Activated T-cell treated with anti-CD3 and anti-CD28 coated beads for 48 hours (primary cell): ENCODE results near the gene DTNA.
"Not testable (repeated sequence)": the region's sequence is repeated elsewhere in the genome, so short reads cannot be mapped to it uniquely, and the experiment has no call there.

ENCODE experiments used
- DNase-seq: peaks from one replicate; pipeline ENCODE4 v3.0.0-alpha.2; 2020; ENCODE audit warnings: low read depth

Gene DTNA

DNA sequence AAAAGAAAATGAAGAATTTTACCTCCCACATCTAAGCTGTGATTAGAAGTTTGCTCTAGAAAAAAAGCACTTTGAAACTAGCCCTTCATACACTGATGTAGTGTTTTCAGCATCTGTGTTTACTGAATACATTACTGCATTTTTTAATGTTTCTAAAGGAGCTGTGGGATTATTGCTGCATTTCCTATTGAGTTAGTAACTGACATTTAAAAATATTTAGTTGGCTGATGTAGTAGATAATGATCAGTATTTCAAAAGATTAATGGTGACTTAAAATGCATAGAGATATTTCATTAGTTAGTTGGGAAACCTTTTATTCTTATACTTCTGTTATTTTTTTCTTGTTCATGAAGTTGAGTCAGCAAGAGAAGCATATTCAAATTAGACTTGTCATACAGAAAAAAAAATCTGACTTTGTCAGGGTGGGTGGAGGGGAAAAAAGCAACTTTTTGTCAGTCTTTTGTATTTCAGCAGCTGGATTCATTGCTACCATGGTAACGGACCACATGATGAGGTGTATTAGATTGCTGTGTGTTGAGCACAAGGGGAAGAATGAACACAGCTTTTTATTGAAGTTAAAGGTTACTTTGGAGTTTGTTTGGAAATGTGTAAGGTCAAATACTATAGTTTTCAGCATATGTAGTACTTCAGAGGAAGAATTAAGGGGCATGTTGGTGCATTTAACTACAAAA is at the start of gene DTNA:
DTNA (plus strand) TSS at position 549 of the 692 bp plus-strand sequence. CDS start 45,679 bp downstream, outside the sequence.
- no peak for DNase-seq

DNA sequence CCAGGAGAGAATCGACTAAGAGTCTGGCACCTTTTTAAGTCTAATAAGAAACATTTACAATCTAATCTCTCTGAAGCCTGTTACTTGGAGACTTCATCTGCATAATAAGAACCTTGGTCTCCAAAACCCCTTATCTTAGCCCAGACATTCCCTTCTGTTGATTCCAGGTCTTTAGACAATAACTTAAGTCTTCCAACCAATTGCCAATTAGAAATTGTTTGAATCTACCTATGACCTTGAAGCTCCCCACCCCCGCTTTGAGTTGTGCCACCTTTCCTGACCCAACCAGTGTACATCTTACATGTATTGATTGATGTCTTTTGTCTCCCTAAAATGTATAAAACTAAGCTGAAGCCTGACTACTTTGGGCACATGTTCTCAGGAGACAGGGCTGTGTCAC is 49.5 kb upstream of the DTNA start:
- DNase-seq = no peak

DNA sequence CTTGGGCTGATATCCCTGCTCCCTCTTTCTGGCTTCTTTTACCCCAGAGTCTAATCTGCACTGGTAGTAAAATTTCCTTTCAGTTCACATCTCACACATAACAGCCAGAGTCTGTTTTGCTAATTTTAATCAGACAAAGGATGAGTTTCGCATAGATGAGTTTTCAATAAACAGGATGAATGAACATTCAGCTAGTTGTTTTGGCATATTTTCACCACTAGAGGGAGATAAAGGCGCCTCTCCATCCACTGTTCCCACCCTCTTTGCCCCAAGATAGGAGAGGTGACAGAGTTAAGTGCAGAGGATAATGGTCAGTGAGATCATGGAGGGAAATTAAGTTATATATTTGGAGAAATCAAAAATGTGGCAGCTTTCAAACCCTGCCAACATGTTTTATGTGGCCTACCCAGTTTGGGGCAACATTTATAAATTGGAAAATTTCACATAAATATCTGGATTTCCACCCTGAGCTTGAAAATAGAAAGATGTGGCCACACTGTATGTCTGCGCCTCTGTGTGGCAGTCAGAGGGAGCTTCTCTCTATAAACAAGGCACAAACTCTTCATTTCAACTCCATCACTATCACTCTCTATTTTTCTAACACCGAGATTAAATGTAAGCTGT is 48.5 kb upstream of the DTNA start:
- DNase-seq = no peak

DNA sequence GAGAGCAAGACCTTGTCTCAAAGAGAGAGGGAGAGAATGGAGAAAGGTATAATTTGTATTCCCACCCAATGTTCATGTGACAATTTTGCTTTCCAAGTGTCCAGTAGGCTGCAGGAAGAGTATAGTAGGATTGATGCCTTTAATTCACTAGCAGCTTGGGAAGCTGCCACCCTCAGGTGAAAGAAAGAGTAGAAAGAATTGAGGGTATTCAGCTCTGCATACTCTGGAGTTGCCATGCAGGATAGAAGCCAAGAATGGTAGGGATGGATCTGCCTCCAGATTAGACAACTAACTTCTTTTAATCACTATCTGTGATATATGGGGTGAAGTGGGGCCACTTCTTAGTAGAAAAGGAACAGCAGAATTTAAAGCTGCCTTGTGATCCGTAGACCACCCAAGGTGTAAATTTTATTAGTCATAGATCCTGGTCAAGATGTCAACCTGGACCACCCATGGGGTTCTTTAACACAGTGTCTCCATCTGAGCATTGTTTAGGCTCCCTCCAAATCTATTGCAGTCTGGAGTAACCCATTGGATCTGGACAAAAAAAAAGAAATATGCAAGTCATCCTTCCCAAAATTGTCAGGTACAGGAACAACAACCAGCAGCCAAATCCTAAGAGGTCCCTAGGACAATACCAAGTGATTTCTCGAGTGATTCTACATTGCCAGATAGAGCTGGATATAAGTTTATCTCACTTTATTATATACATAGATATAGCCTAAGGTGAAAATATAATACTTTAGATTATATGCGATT is 33.1 kb upstream of the DTNA start:
- DNase-seq = no peak

DNA sequence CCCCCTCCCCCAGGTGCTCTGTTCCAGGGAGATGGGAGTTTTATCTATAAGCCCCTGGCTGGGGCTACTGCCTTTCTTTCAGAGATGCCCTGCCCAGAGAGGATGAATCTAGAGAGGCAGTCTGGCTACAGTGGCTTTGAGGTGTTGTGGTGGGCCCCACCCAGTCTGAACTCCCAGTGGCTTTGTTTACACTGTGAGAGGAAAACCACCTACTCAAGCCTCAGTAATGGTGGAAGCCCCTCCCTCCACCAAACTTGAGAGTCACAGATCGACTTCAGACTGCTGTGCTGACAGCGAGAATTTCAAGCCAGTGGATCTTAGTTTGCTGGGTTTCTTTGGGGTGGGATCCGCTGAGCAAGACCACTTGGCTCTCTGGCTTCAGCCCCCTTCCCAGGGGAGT is 20.3 kb upstream of the DTNA start:
- not testable (repeated sequence) for DNase-seq

DNA sequence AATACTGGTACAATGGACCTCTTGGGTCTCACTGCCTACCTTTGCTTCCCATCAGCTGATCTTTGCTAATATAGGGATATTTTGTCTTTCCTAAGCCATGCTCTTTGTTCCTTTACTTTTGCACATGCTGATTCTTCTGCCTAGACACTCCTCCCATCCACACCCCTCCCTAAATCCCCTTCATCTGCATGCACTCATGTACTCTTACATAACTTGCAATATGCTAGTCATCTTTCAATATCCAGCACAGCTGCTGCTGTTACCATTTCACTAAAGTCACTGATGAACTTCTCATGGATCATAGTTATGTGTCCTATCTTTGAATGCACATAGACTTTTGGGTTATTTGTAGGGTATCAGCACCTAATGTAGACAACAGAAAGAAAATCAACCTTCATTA is 18.5 kb upstream of the DTNA start:
- no peak for DNase-seq

DNA sequence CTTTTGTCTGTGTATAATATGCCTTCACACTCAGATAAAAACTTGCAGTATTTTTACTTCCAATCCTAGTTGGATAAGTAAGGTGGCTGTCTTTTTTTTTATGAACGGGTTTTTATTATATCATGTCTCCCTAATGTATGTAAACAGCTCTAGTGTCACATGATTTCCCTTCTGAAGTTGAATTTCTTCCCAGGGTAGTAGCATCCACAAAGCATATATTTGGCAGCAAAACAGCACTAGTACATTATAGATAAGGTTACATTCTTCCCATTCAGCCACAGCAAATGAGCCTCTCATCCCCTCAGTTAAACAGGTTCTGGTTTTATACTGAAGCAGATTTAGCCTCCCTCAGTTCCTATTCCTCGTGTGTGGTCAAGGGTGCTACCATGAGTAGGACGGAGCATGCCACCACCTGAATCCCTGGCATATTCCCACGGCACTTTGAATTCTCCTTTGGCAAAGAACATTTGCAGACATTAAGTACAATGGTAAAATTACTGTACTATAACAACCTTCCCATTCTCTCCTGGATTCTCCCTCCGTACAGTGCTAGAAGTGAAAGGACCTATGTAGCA is 15.4 kb upstream of the DTNA start:
- DNase-seq = no peak

DNA sequence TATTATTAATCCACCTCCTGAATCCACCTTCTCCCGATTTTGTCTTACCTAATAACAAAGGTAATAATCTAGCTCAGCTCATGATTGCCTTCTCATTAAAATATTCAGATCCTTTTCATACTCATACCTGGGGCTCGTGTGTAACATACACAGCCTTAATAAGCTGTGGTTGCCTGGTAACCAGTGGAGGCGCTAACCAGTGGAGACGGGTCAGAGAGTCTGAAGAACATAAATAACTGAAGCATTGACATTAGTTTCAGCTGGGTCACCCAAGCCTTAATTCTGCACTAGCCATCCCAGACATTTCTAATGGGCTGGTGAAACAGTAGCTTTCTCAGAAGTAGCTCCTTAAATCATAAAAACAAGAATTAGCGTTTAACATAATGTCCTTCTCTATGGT is 14.8 kb upstream of the DTNA start:
- no peak for DNase-seq

DNA sequence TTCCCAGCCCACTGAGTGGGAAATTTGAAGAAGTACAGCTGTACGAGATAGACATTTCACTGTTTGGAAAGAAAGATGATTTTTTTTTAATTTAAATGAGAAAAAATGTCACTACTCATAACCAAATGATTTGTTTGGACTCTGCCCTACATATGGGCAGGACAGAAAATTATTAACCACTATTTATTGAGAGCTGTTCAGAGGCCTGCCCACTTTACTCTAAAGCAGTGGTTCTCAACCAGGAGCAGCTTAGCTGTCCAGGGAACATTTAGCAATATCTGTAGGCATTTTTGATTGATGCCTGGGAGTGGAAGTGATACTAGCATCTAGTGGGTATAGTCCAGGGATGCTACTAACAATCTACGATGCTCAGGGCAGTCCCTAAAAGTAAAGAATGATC is 13.4 kb upstream of the DTNA start:
- DNase-seq = no peak

DNA sequence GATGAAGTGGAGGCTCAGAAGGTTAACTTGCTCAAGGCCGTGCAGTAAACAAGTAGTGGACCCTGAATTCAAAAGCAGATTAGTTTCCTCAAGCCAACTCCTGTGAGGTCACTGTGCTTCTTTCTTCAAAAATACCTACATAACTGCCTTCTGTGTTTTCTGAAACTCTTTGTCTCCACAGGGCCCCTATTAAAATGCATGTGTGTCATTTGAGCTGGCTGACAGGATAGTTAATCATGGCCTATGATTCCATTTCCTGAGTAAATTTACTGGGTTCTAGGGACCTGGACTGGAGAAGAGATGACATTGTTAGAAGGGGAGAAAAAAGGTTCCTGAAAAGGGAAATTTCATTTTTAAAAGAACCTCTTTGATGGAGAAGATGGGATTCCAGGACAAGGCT is 12.9 kb upstream of the DTNA start:
- no peak for DNase-seq

DNA sequence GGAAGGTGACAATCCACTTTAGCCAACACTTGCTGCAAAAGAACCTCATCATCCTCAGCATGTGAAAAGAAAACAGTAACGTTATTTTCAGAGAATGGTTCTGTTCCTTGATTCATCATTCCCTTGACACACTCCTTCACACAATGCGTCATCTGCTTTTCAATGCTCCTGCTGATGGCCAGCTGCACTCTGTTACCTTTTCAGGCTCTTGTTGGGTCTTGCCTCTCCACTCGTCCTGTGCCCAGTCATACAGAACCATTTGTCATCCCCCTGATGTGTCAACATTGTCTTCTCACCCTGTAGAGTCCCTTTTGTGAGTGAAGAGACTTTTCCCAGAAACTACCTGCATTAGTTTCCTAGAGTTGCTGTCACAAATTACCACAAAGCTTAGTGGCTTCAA is 12.2 kb upstream of the DTNA start:
- DNase-seq = no peak

DNA sequence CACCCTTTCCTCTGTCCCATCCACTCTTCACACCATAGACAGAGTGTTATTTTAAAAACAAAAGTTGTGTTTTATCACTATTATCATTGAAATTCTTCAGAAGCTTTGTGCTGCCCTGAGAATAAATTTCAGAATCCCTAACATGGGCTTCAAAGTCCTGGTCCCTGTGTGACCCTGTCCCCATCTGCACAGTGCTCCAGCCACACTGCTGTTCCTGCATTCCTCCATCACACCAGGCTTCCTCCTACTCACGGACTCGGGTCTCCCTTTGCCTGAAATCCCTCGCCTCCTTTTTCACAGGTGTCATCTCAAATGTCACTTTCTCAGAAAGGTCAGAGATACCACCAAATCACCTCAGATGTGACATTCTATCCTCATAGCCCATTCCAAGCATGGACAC is 8.2 kb upstream of the DTNA start:
- DNase-seq = no peak

DNA sequence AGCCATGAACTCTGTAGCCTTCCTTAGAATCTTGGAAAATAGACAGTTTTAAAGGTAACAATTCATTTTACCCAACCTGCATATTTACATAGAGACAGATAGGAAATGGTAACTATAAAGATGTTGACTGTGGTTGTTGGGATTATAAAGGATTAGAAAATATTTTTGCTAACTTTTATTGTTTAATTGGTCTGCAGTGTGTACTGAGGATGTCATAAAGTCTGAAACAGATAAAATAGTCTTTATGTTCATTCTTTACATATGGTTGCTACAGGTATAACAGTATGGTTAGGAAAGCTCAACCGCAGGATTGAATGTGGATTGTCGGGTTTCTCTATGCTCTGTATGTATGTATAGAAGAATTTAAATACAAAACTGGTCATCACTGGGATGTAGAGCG is 7.3 kb upstream of the DTNA start:
- DNase-seq = no peak

DNA sequence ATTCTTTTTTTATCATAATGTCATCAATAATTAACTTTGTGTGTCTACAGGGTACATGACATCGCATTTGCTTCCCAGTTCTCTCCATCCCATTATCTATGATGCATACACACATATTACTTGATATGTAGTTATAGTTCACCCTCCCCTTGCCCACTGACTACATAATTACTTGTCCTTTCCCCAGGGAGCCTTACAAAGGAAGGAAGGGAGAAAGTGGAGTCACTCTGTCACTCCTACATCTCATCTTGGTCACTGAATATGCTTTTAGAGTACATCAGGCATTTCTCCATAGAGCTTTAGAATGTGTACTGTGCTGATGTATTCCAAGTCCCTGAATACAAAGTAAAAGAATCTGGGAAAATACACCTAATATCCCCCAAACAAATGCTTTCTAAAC is 6.0 kb upstream of the DTNA start:
- no peak for DNase-seq

DNA sequence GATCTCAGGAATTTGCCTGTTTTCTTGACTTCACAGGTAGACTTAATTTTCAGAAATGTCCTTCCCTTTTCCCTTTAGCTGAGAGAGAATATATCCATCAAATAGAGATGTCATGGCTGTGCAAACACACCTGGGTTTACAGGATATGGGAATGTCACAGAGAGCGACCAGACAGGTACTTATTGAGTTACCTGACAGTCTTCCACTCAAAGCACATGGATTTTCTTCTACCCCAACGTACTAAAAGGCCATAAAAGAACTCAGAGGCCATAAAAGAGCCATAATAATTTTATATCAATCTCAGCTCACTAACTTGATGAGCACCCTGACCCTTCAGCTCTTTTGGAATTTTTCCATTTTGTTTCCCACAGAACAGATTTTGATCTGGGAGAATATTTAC is 5.3 kb upstream of the DTNA start:
- DNase-seq = no peak

DNA sequence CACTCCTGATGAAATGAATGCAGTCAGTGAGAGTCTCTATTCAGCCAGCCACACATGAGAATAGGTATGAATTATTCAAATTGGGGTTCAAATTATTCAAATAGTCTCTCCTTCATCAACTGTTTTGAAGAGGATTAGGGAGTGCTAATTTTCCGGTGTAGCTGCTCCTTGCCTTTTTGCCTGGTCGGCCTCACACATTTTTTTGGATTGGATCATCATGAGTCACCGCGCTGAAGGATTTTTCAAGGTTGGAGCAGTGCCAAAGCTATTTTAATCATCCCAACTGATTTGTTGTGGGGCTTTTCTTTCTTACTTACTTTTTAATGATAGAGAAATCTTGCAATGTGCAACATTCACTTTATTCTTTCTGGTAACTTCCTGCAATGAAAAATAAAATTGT is 2.4 kb upstream of the DTNA start:
- DNase-seq = no peak

DNA sequence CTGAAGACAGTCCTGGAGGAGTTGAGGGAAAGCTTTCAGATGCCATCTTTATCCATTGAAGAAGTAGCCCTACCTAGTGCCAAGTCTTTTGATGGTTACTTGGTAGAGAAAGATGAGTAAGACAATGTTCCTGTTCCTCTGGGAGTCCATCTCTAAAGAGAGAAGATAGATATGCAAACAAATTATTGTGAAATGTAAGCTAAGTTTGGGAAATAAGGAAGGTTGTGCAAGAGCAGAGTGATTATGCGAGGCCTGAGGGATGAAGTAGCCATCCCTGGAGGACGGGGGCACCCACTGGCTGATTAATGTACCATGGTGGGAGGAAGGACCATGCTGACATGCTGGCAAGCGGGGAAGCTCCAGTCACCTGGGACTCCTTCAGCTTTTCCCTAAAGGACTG is 994 bp upstream of the DTNA start:
- DNase-seq = no peak

DNA sequence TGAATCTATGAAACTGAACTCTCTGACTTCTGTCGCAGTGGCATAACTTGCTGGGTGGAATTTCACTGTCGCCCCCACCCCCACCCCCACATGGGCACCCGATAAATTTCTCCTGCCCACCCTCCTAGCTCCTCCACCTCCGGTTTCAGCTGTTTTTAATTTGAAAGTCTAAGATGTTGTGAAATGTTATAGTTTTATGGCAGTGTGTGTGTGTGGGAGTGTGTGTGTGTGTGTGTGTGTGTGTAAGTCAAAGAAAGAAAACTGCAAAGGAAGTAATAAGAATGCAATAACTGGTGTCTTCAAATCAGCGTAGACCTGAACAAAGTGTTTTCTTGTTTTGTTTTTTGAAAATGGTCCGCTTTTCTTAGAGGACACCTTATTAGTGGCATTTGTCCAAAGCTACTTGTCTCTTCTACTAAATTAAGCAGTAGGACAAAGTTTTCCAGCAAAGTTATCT is 388 bp downstream of the DTNA start:
- no peak for DNase-seq

DNA sequence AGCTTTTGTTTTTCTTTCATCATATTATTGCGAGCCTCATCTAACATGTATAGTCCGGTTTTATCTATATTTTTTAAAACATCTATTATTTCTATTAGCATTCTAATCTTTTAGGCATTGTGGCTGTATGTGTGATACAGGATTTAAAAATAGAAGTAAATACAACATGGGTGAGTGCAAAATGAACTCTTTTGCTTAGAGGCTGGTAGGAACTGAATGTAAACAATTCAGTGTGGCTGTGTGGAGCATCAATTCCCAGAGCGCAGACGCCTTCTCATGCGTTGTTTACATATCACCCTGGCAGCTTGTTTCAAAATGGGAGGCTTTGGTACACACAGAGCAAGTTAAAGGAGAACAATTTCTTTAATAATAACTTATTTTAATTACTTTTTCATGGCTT is 836 bp downstream of the DTNA start:
- no peak for DNase-seq

DNA sequence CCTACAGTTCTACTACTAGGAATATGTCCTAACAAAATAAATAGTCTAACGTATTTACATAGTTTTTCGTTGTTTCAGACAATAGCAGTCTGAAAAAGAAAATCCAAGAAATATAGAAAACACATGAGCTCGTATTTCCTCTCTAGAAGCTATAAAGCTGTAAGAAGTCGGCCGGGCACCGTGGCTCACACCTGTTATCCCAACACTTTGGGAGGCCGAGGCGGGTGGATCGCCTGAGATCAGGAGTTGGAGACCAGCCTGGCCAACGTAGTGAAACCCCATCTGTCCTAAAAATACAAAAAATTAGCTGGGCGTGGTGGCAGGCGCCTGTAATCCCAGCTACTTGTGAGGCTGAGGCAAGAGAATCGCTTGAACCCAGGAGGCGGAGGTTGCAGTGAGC is 6.0 kb downstream of the DTNA start:
- DNase-seq = not testable (repeated sequence)

DNA sequence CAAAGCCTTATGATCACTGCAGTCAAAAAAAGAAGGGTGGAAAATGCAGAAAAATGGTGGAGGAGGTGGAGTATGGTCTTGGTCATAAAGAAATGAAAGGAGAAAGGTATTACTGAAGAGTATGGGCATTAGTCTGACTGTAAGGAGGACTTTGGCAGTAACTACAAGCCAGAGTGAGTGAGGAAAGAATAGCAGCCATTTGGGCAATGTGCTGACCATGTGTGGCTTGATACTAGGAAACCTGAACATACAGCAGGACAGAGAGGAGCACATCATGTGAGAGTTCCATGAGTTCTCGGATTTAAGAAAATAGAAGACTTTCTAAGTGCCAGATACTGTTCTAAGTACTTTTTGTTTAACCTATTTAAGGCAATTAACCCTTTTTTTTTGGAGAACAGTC is 8.5 kb downstream of the DTNA start:
- DNase-seq = no peak

DNA sequence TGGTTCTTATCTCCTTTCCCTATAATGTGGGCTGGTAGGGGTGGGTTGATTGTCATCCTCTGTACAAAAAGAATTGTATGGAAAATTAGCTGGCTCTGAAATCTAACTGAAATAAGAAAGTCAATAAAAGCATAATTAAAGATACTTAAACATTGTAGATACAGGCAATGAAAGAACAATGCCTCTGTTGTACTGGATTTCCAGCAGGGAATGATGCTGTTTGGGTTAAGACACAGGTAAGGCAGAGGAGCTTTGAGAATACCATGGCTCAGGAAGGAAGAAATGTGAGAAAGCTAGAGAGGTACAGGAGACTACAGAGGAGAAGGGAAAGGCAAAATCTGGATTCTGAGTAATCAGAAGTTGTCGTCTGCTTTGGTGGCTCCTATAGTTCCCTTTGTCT is 10.1 kb downstream of the DTNA start:
- no peak for DNase-seq

DNA sequence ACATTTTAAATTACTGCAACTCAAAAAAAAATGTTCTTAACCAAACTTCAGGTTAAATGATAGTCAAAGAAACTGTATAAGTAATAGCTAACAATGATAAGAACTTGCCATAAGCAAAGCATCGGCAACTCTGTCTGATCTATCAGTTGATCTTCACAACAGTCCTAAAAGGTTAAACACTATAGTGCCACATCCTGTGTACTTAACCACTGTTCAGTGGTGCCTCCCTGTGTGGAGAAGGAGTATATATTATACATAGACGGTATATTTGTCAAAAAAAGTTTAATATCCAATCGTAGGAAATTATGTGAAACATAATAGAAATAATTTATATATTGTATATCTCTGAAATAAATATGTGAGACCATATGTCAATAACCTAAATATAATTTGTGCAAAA is 13.0 kb downstream of the DTNA start:
- no peak for DNase-seq
